MCF 10A (cell line): ENCODE measurements around the gene SLC47A2. TPM values are rescaled to one million over a fixed set of nuclear protein-coding genes. Genes with fewer than 3 reads are reported as not detected.

Experiments used
- BruUV-seq: library from RNA; stranded (reverse); fragments of 400-500 nt; replicated peaks from 2 replicates; lab custom pipeline; 2021; lab: Mats Ljungman, UMichigan
- CTCF ChIA-PET: fragments of 300-600 bp; sonication (Branson Sonifier 250); formaldehyde crosslinking; extraction: SDS; loops from one replicate; lab custom pipeline; 2021; ENCODE audit warnings: antibody characterized with exemption, inconsistent platforms; lab: Yijun Ruan, JAX
- POLR2A ChIA-PET: fragments of 300-600, 350-650 bp; sonication (Branson Sonifier 250); formaldehyde crosslinking; extraction: SDS; loops from one replicate; lab custom pipeline; 2020; ENCODE audit warnings: antibody characterized with exemption, inconsistent platforms; lab: Yijun Ruan, JAX
- DNase-seq: peaks from one replicate; pipeline ENCODE4 v3.0.0-alpha.2; 2018; ENCODE audit not compliant: unreplicated experiment
- H3K27ac Mint-ChIP-seq: one replicate; pipeline ENCODE4 v1.8.0; 2022; ENCODE audit warnings: mild to moderate bottlenecking, low read depth, mixed read lengths; ENCODE audit not compliant: unreplicated experiment
- H3K27me3 Mint-ChIP-seq: one replicate; pipeline ENCODE4 v1.8.0; 2022; ENCODE audit warnings: mixed read lengths; ENCODE audit not compliant: insufficient read depth, unreplicated experiment
- H3K36me3 Mint-ChIP-seq: one replicate; pipeline ENCODE4 v1.8.0; 2022; ENCODE audit warnings: mild to moderate bottlenecking, moderate library complexity, mixed read lengths; ENCODE audit not compliant: insufficient read depth, unreplicated experiment
- H3K4me1 Mint-ChIP-seq: one replicate; pipeline ENCODE4 v1.8.0; 2022; ENCODE audit warnings: mixed read lengths; ENCODE audit not compliant: insufficient read depth, unreplicated experiment
- H3K4me3 Mint-ChIP-seq: one replicate; pipeline ENCODE4 v1.8.0; 2022; ENCODE audit warnings: mild to moderate bottlenecking, moderate library complexity, mixed read lengths; ENCODE audit not compliant: unreplicated experiment
- H3K9me3 Mint-ChIP-seq: one replicate; pipeline ENCODE4 v1.8.0; 2022; ENCODE audit warnings: mixed read lengths; ENCODE audit not compliant: unreplicated experiment
- CTCF ChIP-seq: fragments of 200-600 bp; IDR thresholded peaks from one replicate; pipeline ENCODE4 v1.8.0; 2022; ENCODE audit warnings: antibody characterized with exemption, mild to moderate bottlenecking; ENCODE audit not compliant: unreplicated experiment
- intact Hi-C: fragments of 100-400 bp; cut with micrococcal nuclease; formaldehyde crosslinking; loops from 2 replicates; pipeline ENCODE4 v1.14.1; 2022
- total RNA-seq: library from RNA; stranded (reverse); gene quantifications from 2 replicates; pipeline ENCODE4 v1.2.3, GENCODE V29; 2022

SLC47A2 gene
- total RNA-seq, 1 experiment from 2014 or later: 0.54 TPM

GRCh38 chr17:19660219-19660870 lies 56.0 kb downstream of the SLC47A2 start:
- no peak overlapping the region for H3K4me3 Mint-ChIP-seq
- CTCF ChIA-PET: interaction anchor here (0.6 to 1.9 kb wide), 3 partner anchors 51 to 1367 kb away, joined by 3 to 6 read pairs (median 4); no protein-coding TSS in a partner anchor
- H3K4me1 Mint-ChIP-seq: no peaks in the 10 kb centered on the region
- POLR2A ChIA-PET: interaction anchor here (0.5 to 3.4 kb wide), 4 partner anchors 8 to 279 kb away, joined by 3 to 20 read pairs (median 7); partner anchors contain the start of gene ALDH3A2
- peak overlapping the region; percentile 16 for H3K27ac Mint-ChIP-seq
- DNase-seq: no peak
- intact Hi-C loops: no loop called here
- peaks cover 98% of the 10 kb centered on the region for H3K36me3 Mint-ChIP-seq
- no peaks in the 10 kb centered on the region for H3K27me3 Mint-ChIP-seq
- no peak for TF ChIP-seq CTCF
- no peaks in the 10 kb centered on the region for H3K9me3 Mint-ChIP-seq
- BruUV-seq: no TSS peak

- intact Hi-C loops: no loop called here
- POLR2A ChIA-PET: interaction anchor here (0.7 to 3.4 kb wide), 4 partner anchors 8 to 147 kb away, joined by 3 to 20 read pairs (median 7); partner anchors contain the start of gene ALDH3A2
Observed at GRCh38 chr17:19659366-19660177, 56.8 kb downstream of the SLC47A2 start.

GRCh38 chr17:19656851-19657581 lies 59.4 kb downstream of the SLC47A2 start:
- Mint-ChIP-seq H3K9me3 (no peaks in the 10 kb centered on the region), H3K4me3 (no peak overlapping the region), H3K27me3 (no peaks in the 10 kb centered on the region), H3K4me1 (peaks cover 7% of the 10 kb centered on the region), H3K36me3 (peaks cover 92% of the 10 kb centered on the region), H3K27ac (no peak overlapping the region)
- no peak for TF ChIP-seq CTCF
- intact Hi-C loops: no loop called here
- ChIA-PET POLR2A (interaction anchor here (0.8 to 2.6 kb wide), 4 partner anchors 9 to 62 kb away, joined by 3 to 10 read pairs (median 4); partner anchors contain the start of gene ALDH3A2), CTCF (interaction anchor here (0.6 to 0.9 kb wide), 2 partner anchors 62 to 136 kb away, joined by 3 to 4 read pairs; no protein-coding TSS in a partner anchor)
- no TSS peak for BruUV-seq
- no peak for DNase-seq

More at GRCh38 chr17:19659366-19660177, 56.8 kb downstream of the SLC47A2 start:
- CTCF ChIA-PET: no interaction called here
- Mint-ChIP-seq H3K4me3 (no peak overlapping the region), H3K27ac (peak overlapping the region; percentile 16), H3K27me3 (no peaks in the 10 kb centered on the region), H3K4me1 (no peaks in the 10 kb centered on the region), H3K36me3 (peaks cover 98% of the 10 kb centered on the region), H3K9me3 (no peaks in the 10 kb centered on the region)
- BruUV-seq: no TSS peak
- no peak for TF ChIP-seq CTCF
- DNase-seq: no peak
